B cell (primary cell): ENCODE results near the gene SLC6A12.

Source experiments
- EZH2 ChIP-seq: IDR thresholded peaks from 2 replicates; pipeline ENCODE4 v1.6.1; 2012; ENCODE audit warnings: borderline replicate concordance, low read depth, mild to moderate bottlenecking, moderate library complexity, low read length; ENCODE audit not compliant: insufficient read depth, poor library complexity, severe bottlenecking
- TF ChIP-seq, protein P1 (sequence below): fragments of 200-600 bp; IDR thresholded peaks from one replicate; pipeline ENCODE4 v1.8.0; 2022; ENCODE audit warnings: antibody characterized with exemption, mild to moderate bottlenecking

DNA sequence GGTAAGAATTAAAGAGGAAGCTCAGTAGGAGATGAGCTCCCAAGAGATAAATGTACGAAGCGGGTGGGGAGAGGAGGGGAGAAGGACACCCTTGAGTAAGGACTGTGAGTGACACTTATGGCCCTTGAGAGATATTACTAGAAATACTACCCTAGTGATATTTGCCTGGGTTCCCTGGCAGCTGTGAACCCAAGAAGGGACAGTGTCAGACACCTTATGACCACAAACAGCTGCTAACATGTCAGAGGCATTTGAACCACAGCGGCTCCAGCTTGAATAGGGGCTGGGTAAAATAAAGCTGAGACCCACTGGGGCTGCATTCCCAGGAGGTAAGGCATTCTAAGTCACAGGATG, 19.6 kb upstream of the SLC6A12 start:
- TF ChIP-seq, protein P1, sequence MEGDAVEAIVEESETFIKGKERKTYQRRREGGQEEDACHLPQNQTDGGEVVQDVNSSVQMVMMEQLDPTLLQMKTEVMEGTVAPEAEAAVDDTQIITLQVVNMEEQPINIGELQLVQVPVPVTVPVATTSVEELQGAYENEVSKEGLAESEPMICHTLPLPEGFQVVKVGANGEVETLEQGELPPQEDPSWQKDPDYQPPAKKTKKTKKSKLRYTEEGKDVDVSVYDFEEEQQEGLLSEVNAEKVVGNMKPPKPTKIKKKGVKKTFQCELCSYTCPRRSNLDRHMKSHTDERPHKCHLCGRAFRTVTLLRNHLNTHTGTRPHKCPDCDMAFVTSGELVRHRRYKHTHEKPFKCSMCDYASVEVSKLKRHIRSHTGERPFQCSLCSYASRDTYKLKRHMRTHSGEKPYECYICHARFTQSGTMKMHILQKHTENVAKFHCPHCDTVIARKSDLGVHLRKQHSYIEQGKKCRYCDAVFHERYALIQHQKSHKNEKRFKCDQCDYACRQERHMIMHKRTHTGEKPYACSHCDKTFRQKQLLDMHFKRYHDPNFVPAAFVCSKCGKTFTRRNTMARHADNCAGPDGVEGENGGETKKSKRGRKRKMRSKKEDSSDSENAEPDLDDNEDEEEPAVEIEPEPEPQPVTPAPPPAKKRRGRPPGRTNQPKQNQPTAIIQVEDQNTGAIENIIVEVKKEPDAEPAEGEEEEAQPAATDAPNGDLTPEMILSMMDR: no peak
- no peak for TF ChIP-seq EZH2
